ENCODE data around the gene ANGPTL8. TPM values are rescaled to one million over a fixed set of nuclear protein-coding genes. Genes with fewer than 3 reads are reported as not detected.
A peak's percentile ranks its signal among the peaks of the same experiment; 100 is the strongest.

The ANGPTL8 gene
- total and polyA plus RNA-seq, 2 of the 13 experiments (the other 11 are each of a cell fraction or from before 2014, with no cell fraction given): 27.3 to 243 TPM

- TF ChIP-seq CREB3 (CRISPR knock-in tag; IDR thresholded peaks at IDR 0.05) (peak; percentile 88; the same call in 1 of the 2 replicates), RARG (CRISPR knock-in tag; IDR thresholded peaks at IDR 0.05; ENCODE audit: low read depth) (no peak), SNAPC4 (CRISPR knock-in tag; IDR thresholded peaks at IDR 0.05) (0 out of 2 replicates have a peak, but pooled peaks have one; percentile 60), POGZ (CRISPR knock-in tag; IDR thresholded peaks at IDR 0.05) (peak; percentile 86), ZNF501 (CRISPR knock-in tag; IDR thresholded peaks at IDR 0.05) (peak; percentile 90), E2F5 (CRISPR knock-in tag; conservative IDR thresholded peaks at IDR 0.05) (no peak), ZNF333 (CRISPR knock-in tag; IDR thresholded peaks at IDR 0.05; ENCODE audit: borderline replicate concordance) (peak; percentile 68; the same call in 1 of the 2 replicates), ZNF547 (CRISPR knock-in tag; IDR thresholded peaks at IDR 0.05) (peak; percentile 96), FUBP1 (CRISPR knock-in tag; IDR thresholded peaks at IDR 0.05; ENCODE audit: borderline replicate concordance) (peak; percentile 95; the same call in 1 of the 2 replicates), ATF3 (CRISPR knock-in tag; IDR thresholded peaks at IDR 0.05) (peak; percentile 89), PAXIP1 (CRISPR knock-in tag; conservative IDR thresholded peaks at IDR 0.05) (peak; percentile 99), TAF1 (CRISPR knock-in tag; IDR thresholded peaks at IDR 0.05) (no peak; the same call in 1 of the 2 replicates), SP5 (CRISPR knock-in tag; IDR thresholded peaks at IDR 0.05; ENCODE audit: borderline replicate concordance, low read depth) (peak; percentile 94), HMG20B (CRISPR knock-in tag; conservative IDR thresholded peaks at IDR 0.05) (peak; percentile 84; the same call in 1 of the 2 replicates), ZNF720 (CRISPR knock-in tag; IDR thresholded peaks at IDR 0.05) (no peak), KLF12 (CRISPR knock-in tag; IDR thresholded peaks at IDR 0.05; ENCODE audit: borderline replicate concordance) (peak; percentile 100), KDM4B (CRISPR knock-in tag; IDR thresholded peaks at IDR 0.05) (peak; percentile 89; the same call in 1 of the 2 replicates)
These were observed 26.4 kb downstream of the ANGPTL8 start (continued) for GRCh38 chr19:11265785-11266236.

All from HepG2 (cell line).